Body of pancreas (tissue), 4 donors: Measurements from ENCODE around the gene USF2. TPM values are rescaled to one million over a fixed set of nuclear protein-coding genes. Genes with fewer than 3 reads are reported as not detected.

Source experiments
- ATAC-seq: fragments of 150-250 bp; one replicate; pipeline ENCODE4 v1.9.1; 2016
- DNase-seq, 4 donors: peaks; one replicate each; pipeline ENCODE4 v3.0.0-alpha.2; 2019
- H3K27ac ChIP-seq, 4 donors: fragments of 200-600 bp; sonication (generic); 1 replicate in 3 of 4; 2 replicates in 1 of 4; pipeline versions ENCODE4 v1.5.1 to v1.6.1; 2016 to 2019; ENCODE audit warnings: mild to moderate bottlenecking in 1 of 4, mixed read lengths in 1 of 4, moderate library complexity in 1 of 4
- H3K27me3 ChIP-seq, 2 donors: fragments of 200-600 bp; sonication (generic); one replicate each; pipeline ENCODE4 v1.6.0; 2016; ENCODE audit warnings: mild to moderate bottlenecking in 1 of 2
- H3K36me3 ChIP-seq, 2 donors: fragments of 200-600 bp; sonication (generic); replicated peaks in 1 of 2; 2 replicates each; pipeline ENCODE4 v1.5.1; 2016; ENCODE audit warnings: low read depth in 2 of 2; ENCODE audit not compliant: insufficient read depth in 1 of 2
- H3K4me1 ChIP-seq: fragments of 200-600 bp; sonication (generic); one replicate; pipeline ENCODE4 v1.6.0; 2016
- H3K4me3 ChIP-seq, 2 donors: fragments of 200-600 bp; sonication (generic); 1 replicate in 1 of 2; 2 replicates in 1 of 2; pipeline ENCODE4 v1.5.1; 2016 to 2019
- H3K9me3 ChIP-seq, 3 donors: fragments of 200-600 bp; sonication (generic); 1 replicate in 2 of 3; 2 replicates in 1 of 3; pipeline ENCODE4 v1.5.1; 2016
- POLR2A ChIP-seq, 3 donors: fragments of 450-650 bp; IDR thresholded peaks; one replicate each; pipeline ENCODE4 v1.6.1; 2016; ENCODE audit warnings: antibody characterized with exemption in 3 of 3, mild to moderate bottlenecking in 2 of 3
- WGBS, 2 donors: methylation state at CpG; one replicate each; pipeline ENCODE4 v1.1.5; 2017; 5-methylcytosine and 5-hydroxymethylcytosine counted together
- intact Hi-C: fragments of 100-400 bp; cut with DNase I; formaldehyde crosslinking; loops from one replicate; pipeline ENCODE4 v1.15.1; 2023
- total RNA-seq, 2 donors: library from RNA; depleted of rRNA; stranded (reverse); fragments of >200 nt; gene quantifications; one replicate each; pipeline ENCODE4 v1.1.0, GENCODE V29; 2016
- TF ChIP-seq, protein P1 (sequence below), 7 experiments: fragments of 450-650 bp in 4 of 7; fragments of 200-600 bp in 3 of 7; sonication (generic) in 3 of 7; IDR thresholded peaks; one replicate each; pipeline ENCODE4 v1.5.1; 2016 to 2019; ENCODE audit warnings: antibody characterized with exemption in 7 of 7

USF2 gene
- total RNA-seq, 2 donors from 2014 or later = 76.8 to 91.3 TPM

- Histone ChIP-seq H3K27ac (no peak overlapping the region), H3K4me3 (no peak overlapping the region), H3K4me1 (peaks cover 9% of the 10 kb centered on the region), H3K27me3 (no peaks in the 10 kb centered on the region), H3K36me3 (peaks cover 0 to 14% of the 10 kb centered on the region in 2 donors), H3K9me3 (no peaks in the 10 kb centered on the region)
- intact Hi-C loops = no loop called here
- ATAC-seq (no peak), DNase-seq (no peak)
- 68 to 83% methylated on average over 14 of the region's 14 CpGs for WGBS, 2 donors
- TF ChIP-seq, protein P1, sequence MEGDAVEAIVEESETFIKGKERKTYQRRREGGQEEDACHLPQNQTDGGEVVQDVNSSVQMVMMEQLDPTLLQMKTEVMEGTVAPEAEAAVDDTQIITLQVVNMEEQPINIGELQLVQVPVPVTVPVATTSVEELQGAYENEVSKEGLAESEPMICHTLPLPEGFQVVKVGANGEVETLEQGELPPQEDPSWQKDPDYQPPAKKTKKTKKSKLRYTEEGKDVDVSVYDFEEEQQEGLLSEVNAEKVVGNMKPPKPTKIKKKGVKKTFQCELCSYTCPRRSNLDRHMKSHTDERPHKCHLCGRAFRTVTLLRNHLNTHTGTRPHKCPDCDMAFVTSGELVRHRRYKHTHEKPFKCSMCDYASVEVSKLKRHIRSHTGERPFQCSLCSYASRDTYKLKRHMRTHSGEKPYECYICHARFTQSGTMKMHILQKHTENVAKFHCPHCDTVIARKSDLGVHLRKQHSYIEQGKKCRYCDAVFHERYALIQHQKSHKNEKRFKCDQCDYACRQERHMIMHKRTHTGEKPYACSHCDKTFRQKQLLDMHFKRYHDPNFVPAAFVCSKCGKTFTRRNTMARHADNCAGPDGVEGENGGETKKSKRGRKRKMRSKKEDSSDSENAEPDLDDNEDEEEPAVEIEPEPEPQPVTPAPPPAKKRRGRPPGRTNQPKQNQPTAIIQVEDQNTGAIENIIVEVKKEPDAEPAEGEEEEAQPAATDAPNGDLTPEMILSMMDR (IDR thresholded peaks at IDR 0.05) = no peak
- no peak for TF ChIP-seq POLR2A (IDR thresholded peaks at IDR 0.05)
Observed at GRCh38 chr19:35273686-35274259, 5.0 kb downstream of the USF2 start.

- Histone ChIP-seq H3K27me3 (no peaks in the 10 kb centered on the region), H3K4me1 (peaks cover 9% of the 10 kb centered on the region), H3K4me3 (no peak overlapping the region), H3K36me3 (peaks cover 0 to 14% of the 10 kb centered on the region in 2 donors), H3K27ac (no peak overlapping the region), H3K9me3 (no peaks in the 10 kb centered on the region)
- no peak for TF ChIP-seq POLR2A (IDR thresholded peaks at IDR 0.05)
- TF ChIP-seq, protein P1 (IDR thresholded peaks at IDR 0.05) = no peak
- intact Hi-C loops = no loop called here
- DNase-seq (no peak), ATAC-seq (no peak)
- 84 to 93% methylated on average over 5 of the region's 5 CpGs for WGBS, 2 donors
Observed at GRCh38 chr19:35274323-35274722, 5.6 kb downstream of the USF2 start.

- DNase-seq = no peak
- no peak for ATAC-seq
- H3K4me1 ChIP-seq = peaks cover 23% of the 10 kb centered on the region
- TF ChIP-seq, protein P1 (IDR thresholded peaks at IDR 0.05) = no peak
- no peaks in the 10 kb centered on the region for H3K9me3 ChIP-seq
- intact Hi-C loops = no loop called here
- no peak overlapping the region for H3K27ac ChIP-seq
- H3K27me3 ChIP-seq = no peaks in the 10 kb centered on the region
- peaks cover 0 to 7% of the 10 kb centered on the region in 2 donors for H3K36me3 ChIP-seq
- 95 to 97% methylated on average over 23 to 28 of the region's 28 CpGs for WGBS, 2 donors
- H3K4me3 ChIP-seq = no peak overlapping the region
Observed at GRCh38 chr19:35276706-35277281, 8.0 kb downstream of the USF2 start.

DNA sequence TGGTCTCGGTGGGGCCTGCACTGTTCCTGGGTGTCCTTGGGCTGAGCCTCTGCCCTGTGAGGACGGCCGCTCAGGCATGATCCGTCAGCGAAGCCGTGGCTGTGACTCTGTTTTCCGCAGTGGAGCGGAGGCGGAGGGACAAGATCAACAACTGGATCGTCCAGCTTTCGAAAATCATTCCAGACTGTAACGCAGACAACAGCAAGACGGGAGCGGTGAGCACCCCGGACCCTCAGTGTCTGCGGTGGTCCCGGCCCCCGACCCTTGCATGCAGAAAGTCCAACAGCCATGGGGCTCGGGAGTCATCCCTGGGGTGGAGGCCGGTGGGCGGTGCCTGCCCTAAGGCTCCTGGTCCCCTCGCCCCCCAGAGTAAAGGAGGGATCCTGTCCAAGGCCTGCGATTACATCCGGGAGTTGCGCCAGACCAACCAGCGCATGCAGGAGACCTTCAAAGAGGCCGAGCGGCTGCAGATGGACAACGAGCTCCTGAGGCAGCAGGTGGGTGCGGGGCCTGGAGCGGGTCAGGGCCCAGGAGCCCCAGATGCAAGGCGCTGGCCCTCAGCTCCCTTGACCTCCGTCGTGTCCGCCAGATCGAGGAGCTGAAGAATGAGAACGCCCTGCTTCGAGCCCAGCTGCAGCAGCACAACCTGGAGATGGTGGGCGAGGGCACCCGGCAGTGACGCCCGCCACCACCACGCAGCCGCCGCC, 10.0 kb downstream of the USF2 start:
- H3K4me1 ChIP-seq = peaks cover 43% of the 10 kb centered on the region
- DNase-seq (no peak), ATAC-seq (no peak)
- no peak for TF ChIP-seq POLR2A (IDR thresholded peaks at IDR 0.05)
- TF ChIP-seq, protein P1 (IDR thresholded peaks at IDR 0.05) = no peak
- no peak overlapping the region for H3K27ac ChIP-seq
- H3K36me3 ChIP-seq = peaks cover 0 to 2% of the 10 kb centered on the region in 2 donors
- H3K4me3 ChIP-seq = no peak overlapping the region
- H3K27me3 ChIP-seq = no peaks in the 10 kb centered on the region
- H3K9me3 ChIP-seq = no peaks in the 10 kb centered on the region
- intact Hi-C loops = no loop called here
- 93 to 97% methylated on average over 14 to 45 of the region's 45 CpGs for WGBS, 2 donors
